ENCODE measurements around the gene ZNF516.

ZNF516 gene

DNA sequence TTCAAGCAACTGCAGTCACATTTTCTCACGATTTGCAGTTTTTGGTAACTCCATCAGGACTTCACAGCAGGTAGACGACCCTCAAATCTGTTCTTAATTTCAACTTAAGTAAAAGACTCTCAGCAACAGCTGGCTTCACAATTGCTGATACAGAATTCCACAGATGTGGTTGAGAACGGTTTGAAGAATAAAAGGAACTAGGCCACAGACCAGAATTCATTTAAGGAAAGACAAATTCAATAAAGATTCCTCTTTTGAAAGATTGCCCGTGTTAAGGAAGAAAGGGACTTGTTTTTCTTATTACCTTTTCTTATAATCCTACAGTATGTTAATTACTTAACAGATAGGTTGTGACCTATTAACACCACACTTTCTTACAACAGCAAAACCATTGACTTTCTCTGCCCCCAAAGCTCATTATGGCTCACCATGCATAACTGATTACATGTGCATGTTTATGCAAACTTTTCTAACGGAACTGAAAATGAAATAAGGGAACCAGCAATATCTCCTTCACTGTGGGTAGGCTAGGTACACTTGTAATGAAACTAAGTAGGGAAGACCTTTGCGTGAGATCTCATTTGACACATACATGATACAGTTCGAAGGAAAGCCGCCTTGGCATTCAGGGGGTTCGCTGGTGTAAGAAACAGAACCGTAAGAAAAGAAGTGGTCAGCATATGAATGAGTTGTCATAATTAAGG is 4.7 kb upstream of the ZNF516 start:
- DNase-seq (ENCODE audit: low spot score): peak; percentile 79
- TF ChIP-seq CTCF (IDR thresholded peaks at IDR 0.05; ENCODE audit: extremely low read depth, missing control alignments): no peak

DNA sequence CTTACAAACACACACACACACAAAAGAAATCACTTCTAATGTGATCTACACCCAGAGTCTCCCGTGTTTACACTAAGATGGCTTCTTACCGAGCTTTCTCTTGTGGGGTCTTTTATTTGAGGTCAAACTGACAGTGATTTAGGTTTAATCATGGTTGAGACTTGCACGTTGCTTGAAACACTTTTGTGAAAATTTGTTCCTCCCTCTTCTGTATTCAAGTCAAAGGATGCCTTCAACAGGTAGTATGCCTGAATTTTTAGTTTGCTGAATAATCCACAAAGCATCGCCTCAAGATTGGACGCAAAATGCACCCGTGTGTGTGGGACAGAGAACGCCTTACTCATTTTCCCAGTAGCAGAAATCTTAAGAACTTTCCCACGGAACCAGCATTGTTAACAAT is 4.0 kb upstream of the ZNF516 start:
- no peak for TF ChIP-seq CTCF (IDR thresholded peaks at IDR 0.05; ENCODE audit: extremely low read depth, missing control alignments)
- DNase-seq (ENCODE audit: low spot score): no peak

- TF ChIP-seq CTCF (IDR thresholded peaks at IDR 0.05; ENCODE audit: extremely low read depth, missing control alignments): no peak
- no peak for DNase-seq (ENCODE audit: low spot score)
These were observed 3.0 kb upstream of the ZNF516 start for GRCh38 chr18:76498064-76498463.

DNA sequence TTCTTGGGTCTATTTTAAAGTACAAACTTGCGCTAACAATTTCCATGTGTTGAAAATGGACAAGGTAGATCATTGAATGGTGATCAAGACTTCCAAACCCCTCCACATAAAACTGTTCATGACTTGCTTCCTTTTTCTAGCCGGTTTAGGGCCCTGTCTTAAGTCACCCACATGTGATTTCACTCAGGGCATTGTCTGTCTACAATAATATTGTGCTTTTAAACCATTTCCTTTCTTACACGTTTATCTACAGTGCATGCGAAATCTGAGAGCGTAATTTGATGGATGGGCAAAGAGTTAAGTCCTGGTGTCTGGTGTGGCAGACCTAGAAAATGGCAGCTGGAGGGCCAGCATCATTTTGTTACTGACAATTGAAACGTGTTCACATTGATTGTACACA is 2.0 kb upstream of the ZNF516 start:
- no peak for TF ChIP-seq CTCF (IDR thresholded peaks at IDR 0.05; ENCODE audit: extremely low read depth, missing control alignments)
- DNase-seq (ENCODE audit: low spot score): no peak

DNA sequence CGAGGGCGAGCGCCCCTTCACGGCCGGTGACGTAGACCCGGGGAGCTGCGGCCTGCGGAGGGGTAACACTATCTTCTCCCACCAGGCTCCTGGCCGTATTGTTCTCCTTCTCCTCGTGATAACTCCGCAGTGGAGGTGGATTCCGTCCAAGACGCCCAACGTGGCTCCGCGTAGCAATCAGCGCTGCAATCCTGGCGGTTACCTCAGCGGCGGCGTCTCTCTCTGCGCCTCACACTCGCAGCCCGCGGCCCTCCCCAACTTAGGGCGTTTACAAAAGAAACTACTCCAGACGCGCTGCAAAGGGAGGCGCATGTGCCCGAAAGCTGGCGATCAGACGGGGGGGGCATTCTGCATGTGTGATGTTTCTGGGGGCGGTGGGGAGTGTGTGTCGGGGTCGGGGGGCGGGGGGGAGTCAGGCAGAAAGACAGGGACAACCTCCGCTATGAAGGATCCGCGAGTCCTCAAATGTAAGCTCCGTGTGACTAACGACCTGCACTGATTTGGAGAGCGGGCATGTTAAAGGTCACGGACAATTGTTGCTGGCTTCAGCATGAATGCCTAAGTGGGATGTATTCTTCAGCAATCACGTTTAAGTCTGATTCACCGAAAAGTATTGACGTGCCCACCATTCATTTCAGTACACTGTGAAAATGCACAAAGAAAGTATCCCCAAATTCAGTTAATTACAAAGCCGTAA is 1.3 kb upstream of the ZNF516 start:
- DNase-seq (ENCODE audit: low spot score): peak; percentile 33

GRCh38 chr18:76495435-76496193 is 572 bp upstream of the ZNF516 start:
- peak; percentile 56 for DNase-seq (ENCODE audit: low spot score)
- TF ChIP-seq CTCF (IDR thresholded peaks at IDR 0.05; ENCODE audit: extremely low read depth, missing control alignments): no peak

More for the DNA sequence above, 1.3 kb upstream of the ZNF516 start:
- TF ChIP-seq CTCF (IDR thresholded peaks at IDR 0.05; ENCODE audit: extremely low read depth, missing control alignments): no peak

Data from GM20000 (cell line).